Glutamatergic neuron (in vitro differentiated cells): ENCODE data around the gene GPR161. TPM values are rescaled to one million over a fixed set of nuclear protein-coding genes. Genes with fewer than 3 reads are reported as not detected.

Experiments
- DNase-seq: peaks from one replicate; pipeline ENCODE4 v3.0.0; 2022
- H3K27ac Mint-ChIP-seq: one replicate; pipeline ENCODE4 v1.8.0; 2020; ENCODE audit warnings: mild to moderate bottlenecking, mixed read lengths, inconsistent platforms; ENCODE audit not compliant: unreplicated experiment
- H3K27me3 Mint-ChIP-seq: one replicate; pipeline ENCODE4 v1.8.0; 2020; ENCODE audit warnings: mild to moderate bottlenecking, moderate library complexity, mixed read lengths, inconsistent platforms; ENCODE audit not compliant: unreplicated experiment
- H3K36me3 Mint-ChIP-seq: one replicate; pipeline ENCODE4 v1.8.0; 2020; ENCODE audit warnings: mild to moderate bottlenecking, mixed read lengths, inconsistent platforms; ENCODE audit not compliant: unreplicated experiment
- H3K4me1 Mint-ChIP-seq: one replicate; pipeline ENCODE4 v1.8.0; 2020; ENCODE audit warnings: mild to moderate bottlenecking, low read depth, mixed read lengths, inconsistent platforms; ENCODE audit not compliant: unreplicated experiment
- H3K4me3 Mint-ChIP-seq: one replicate; pipeline ENCODE4 v1.8.0; 2020; ENCODE audit warnings: mild to moderate bottlenecking, mixed read lengths, inconsistent platforms; ENCODE audit not compliant: unreplicated experiment
- H3K9me3 Mint-ChIP-seq: one replicate; pipeline ENCODE4 v1.8.0; 2020; ENCODE audit warnings: mild to moderate bottlenecking, moderate library complexity, mixed read lengths, inconsistent platforms; ENCODE audit not compliant: unreplicated experiment
- CTCF ChIP-seq: fragments of 200-600 bp; sonication (generic); IDR thresholded peaks from one replicate; pipeline ENCODE4 v1.5.0; 2021; ENCODE audit not compliant: partially characterized antibody, unreplicated experiment
- total RNA-seq: library from RNA; stranded (reverse); fragmentation: NEBNext Ultra II Directional; extraction: Animal tissue kit (Norgen Biotek cat#: 25700); gene quantifications from one replicate; pipeline ENCODE4 v1.2.1, GENCODE V29; 2021; ENCODE audit not compliant: unreplicated experiment

Gene GPR161
- total RNA-seq, 1 donor from 2014 or later = 69.3 TPM

GRCh38 chr1:168101336-168101735 lies 35.4 kb downstream of the GPR161 start:
- peaks cover 2% of the 10 kb centered on the region for H3K4me1 Mint-ChIP-seq
- H3K9me3 Mint-ChIP-seq = peaks cover 6% of the 10 kb centered on the region
- no peak for DNase-seq
- H3K4me3 Mint-ChIP-seq = no peak overlapping the region
- H3K27ac Mint-ChIP-seq = no peak overlapping the region
- TF ChIP-seq CTCF = no peak
- H3K27me3 Mint-ChIP-seq = peaks cover 4% of the 10 kb centered on the region
- H3K36me3 Mint-ChIP-seq = peaks cover 13% of the 10 kb centered on the region

GRCh38 chr1:168100315-168101002 lies 36.3 kb downstream of the GPR161 start:
- H3K9me3 Mint-ChIP-seq = peaks cover 5% of the 10 kb centered on the region
- peaks cover 4% of the 10 kb centered on the region for H3K27me3 Mint-ChIP-seq
- no peak for DNase-seq
- no peak overlapping the region for H3K27ac Mint-ChIP-seq
- no peak for TF ChIP-seq CTCF
- no peak overlapping the region for H3K4me3 Mint-ChIP-seq
- peaks cover 2% of the 10 kb centered on the region for H3K4me1 Mint-ChIP-seq
- H3K36me3 Mint-ChIP-seq = peaks cover 15% of the 10 kb centered on the region

- peaks cover 25% of the 10 kb centered on the region for H3K36me3 Mint-ChIP-seq
- H3K27ac Mint-ChIP-seq = no peak overlapping the region
- H3K9me3 Mint-ChIP-seq = peaks cover 7% of the 10 kb centered on the region
- no peak for DNase-seq
- peaks cover 2% of the 10 kb centered on the region for H3K4me1 Mint-ChIP-seq
- no peak for TF ChIP-seq CTCF
- H3K27me3 Mint-ChIP-seq = peaks cover 2% of the 10 kb centered on the region
- H3K4me3 Mint-ChIP-seq = no peak overlapping the region
Measured at GRCh38 chr1:168099337-168099801, 37.4 kb downstream of the GPR161 start.

GRCh38 chr1:168098534-168099320 lies 38.0 kb downstream of the GPR161 start:
- Mint-ChIP-seq H3K4me1 (peaks cover 4% of the 10 kb centered on the region), H3K27me3 (peaks cover 2% of the 10 kb centered on the region), H3K36me3 (peaks cover 29% of the 10 kb centered on the region), H3K4me3 (no peak overlapping the region), H3K27ac (no peak overlapping the region), H3K9me3 (peaks cover 7% of the 10 kb centered on the region)
- TF ChIP-seq CTCF = no peak
- no peak for DNase-seq
